Activated T-cell treated with anti-CD3 and anti-CD28 coated beads, Interleukin-2, amount 50 U/mL, for 1 hour (primary cell): ENCODE measurements around the gene SYNE2.
"Not testable (repeated sequence)": the region's sequence is repeated elsewhere in the genome, so short reads cannot be mapped to it uniquely, and the experiment has no call there.

Experiments
- DNase-seq: peaks from one replicate; pipeline ENCODE4 v3.0.0-alpha.2; 2020

Gene SYNE2

GRCh38 chr14:64082837-64083236, 230.0 kb downstream of the SYNE2 start:
- DNase-seq = no peak

DNA sequence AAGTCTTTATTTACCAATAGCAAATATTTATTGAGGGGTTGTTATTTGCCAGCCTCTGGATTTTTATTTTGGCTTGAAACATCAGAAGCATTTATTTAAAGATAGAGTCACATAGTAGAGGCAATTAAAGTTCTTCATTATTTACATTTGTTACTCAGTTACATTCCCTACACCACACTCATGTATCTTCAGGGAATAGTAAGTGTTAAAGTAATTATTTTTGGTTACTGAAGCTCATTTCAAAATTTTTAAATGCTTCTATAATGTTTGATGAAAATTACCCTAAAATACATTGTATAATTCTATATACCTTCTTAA, 235.8 kb downstream of the SYNE2 start:
- no peak for DNase-seq

DNA sequence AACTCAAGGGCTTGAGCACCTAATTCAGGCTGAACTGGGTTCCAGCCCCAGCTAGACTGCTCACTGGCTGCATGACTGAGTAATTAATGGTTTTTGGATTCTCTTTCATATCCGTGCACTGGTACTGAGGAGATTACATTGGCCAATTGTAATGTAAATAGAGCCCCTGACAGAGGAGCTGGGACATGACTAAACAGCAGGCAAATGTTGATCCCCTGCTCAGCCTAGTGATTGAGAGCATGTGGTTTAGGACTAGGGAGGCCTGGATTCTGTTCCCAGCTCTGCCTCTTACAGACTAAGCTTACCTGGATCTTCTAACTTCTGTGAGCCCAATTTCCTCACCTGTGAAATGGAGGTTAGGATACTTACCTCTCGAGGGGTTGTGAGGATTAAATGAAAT, 237.1 kb downstream of the SYNE2 start:
- no peak for DNase-seq

DNA sequence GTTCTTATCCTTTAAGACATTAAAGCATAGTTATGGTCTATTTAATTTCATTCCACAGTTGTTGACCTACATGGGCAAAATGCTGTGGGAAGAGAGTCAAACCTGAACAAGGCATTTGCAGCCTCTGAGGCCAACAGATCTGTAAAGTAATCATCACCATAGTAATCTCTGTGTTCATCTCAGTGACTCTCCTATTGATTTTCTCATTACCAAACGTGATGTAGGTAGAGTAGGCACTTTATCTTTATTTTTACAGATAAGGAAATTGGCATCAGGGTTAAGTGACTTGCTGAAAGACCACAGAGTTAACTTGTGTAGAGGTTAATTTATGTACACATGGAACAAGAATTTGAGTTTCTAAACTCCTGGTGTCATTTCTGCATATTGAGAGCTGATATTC, 238.4 kb downstream of the SYNE2 start:
- DNase-seq = no peak

GRCh38 chr14:64092338-64092737, 239.5 kb downstream of the SYNE2 start:
- no peak for DNase-seq

DNA sequence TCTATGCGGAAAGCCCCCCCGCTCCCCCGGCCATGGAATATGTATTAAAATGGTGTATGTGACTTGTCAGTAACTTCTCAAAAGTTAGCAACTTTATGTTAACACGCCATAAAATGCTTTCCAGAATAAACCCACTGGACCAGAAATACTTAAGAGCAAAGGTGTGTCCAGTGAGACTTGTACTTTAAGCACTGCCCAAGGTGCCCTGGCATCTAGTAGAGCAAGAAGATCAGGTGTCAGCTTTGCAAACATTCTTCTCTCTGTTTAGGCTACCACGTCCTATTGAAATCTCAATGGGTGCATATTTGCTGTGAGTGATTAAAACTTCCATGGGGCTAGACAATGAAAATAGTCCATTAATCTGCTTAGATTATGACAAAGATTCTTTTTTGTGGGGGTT, 240.1 kb downstream of the SYNE2 start:
- no peak for DNase-seq

GRCh38 chr14:64095620-64096019, 242.8 kb downstream of the SYNE2 start:
- DNase-seq = no peak

DNA sequence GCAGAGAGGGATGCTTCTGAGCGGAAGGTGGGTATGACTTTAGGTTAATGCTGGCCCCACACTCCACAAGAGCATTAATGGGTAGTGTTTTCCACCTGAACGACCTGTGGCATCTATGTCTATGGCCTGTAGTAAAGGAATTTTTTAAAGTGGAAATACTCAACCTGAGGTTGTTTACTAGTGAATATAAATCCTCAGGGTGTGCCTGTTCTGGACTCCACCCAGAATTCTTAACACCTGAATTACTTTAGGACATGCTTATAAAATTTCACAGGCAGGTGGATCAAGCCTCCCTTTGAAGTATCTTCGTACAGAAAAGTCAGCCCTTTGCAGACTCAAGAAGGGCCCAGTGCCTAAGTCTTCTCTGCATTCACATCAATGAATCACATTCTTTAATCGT, 245.3 kb downstream of the SYNE2 start:
- DNase-seq = no peak

GRCh38 chr14:64107438-64107837, 254.6 kb downstream of the SYNE2 start:
- DNase-seq = no peak

DNA sequence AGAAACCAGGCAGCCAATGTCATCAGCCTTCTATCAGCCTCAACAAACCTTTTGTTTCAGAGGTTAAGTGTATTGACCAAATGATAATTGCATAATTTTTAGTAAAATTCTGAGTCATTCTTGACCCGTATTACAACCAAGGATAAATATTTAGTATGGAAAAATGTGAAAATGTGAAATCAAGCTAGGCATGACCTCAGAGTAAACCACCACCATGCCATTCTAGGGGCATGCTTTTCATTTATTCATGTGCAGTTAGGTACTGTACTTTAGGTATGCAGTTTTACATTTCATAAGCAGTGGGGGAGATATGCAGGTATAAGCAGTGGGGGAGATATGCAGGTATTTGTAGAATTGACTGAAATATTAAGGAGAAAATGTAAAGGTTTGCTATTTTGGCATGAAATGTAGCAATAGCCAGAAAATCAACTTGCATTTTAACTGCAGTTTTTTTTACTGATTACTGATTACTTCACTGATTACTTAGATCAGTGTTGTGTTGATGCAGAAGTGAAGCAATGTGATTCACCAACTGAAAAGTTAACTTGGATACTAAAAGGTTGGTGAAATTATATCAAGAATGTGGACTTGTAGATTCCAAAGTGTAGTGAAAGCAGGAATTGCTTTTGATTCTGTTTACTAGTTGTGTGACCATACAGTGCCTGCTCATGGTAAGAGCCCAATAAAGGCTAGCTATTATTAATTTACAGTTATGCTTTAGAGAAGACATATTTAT, 257.2 kb downstream of the SYNE2 start:
- no peak for DNase-seq

DNA sequence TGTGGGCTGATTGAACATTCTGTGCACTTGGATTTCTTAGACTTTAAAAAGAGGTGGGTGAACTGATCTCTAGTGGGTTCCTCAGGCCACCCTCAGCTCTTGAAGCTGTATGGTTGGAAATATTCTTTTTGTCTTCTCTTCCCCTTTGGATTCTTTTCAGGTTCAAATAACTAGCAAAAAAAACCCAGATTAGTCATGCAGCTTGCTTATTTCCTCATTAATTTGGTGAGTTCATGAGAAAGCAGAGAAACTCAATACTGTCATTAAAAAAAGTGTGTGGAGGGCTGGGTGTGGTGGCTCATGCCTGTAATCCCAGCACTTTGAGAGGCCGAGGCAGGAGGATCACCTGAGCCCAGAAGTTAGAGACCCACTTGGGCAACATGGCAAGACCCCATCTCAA, 258.0 kb downstream of the SYNE2 start:
- no peak for DNase-seq

GRCh38 chr14:64112867-64113678, 260.3 kb downstream of the SYNE2 start:
- no peak for DNase-seq

DNA sequence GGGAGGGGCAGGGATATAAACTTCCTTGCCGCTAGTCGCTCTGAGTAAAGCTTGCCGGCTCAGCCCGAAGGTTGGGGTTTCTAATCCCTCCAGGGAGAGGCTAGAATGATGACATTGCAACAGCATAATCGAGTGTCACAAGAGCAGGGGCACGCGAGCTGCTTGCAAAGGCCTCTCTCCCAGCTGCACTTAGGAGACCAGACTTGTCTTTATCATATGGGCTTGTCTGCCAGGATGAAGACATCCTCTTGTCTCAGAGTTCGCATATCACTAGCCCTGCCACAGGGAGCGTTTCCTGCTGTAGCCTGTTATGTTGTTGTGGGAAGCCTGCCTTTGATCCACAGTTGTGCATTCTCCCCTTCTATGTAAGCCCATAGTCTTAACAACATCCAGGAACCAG, 261.4 kb downstream of the SYNE2 start:
- DNase-seq = no peak

DNA sequence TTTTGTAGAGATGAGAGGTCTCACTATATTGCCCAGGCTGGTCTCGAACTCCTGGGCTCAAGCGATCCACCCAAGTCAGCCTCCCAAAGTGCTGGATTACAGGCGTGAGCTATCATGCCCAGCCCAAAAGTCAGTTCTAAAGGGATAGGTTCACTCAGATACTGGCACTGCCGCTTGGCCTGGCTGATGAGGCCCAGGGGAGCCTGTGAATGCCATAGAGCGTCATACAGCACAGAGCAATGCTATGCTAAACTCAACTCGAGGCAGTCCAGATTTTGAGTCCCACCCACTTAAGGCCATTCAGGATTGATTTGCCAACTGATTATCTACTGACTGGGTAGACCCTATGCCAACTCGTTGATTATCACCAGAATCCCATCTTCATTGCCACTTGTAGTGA, 262.0 kb downstream of the SYNE2 start:
- DNase-seq = no peak

DNA sequence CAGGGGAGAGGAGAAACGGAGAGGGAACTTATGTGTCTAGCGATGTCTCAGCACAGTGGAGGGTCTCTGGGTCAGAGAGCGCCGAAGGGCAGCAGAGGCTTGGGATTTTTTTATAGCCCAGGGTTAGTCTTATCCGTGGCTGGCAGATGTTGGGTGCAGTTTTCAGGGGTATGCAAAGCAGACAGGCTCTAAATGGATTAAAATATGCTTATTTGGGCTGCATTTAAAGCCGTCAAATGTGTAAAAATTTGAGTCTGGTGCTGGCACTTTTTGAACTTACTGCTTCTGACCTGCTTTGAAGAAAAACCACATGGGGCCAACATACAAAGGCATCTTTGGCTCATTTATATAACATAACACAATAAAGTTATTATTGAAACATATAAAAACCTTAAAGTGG, 262.6 kb downstream of the SYNE2 start:
- DNase-seq = no peak

GRCh38 chr14:64117671-64118402, 265.0 kb downstream of the SYNE2 start:
- no peak for DNase-seq

DNA sequence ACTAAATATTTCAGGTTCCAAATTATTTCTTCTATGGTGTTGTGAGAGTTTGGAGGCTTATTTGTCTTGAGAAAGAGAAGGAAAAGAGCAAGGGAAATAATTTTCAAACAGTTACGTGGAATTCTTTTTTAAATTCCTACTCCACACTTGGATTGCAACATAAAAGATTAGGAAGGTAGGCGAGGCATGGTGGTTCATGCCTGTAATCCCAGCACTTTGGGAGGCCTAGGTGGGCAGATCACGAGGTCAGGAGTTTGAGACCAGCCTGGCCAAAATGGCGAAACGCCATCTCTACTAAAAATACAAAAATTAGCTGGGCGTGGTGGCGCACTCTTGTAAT, 265.6 kb downstream of the SYNE2 start:
- not testable (repeated sequence) for DNase-seq

DNA sequence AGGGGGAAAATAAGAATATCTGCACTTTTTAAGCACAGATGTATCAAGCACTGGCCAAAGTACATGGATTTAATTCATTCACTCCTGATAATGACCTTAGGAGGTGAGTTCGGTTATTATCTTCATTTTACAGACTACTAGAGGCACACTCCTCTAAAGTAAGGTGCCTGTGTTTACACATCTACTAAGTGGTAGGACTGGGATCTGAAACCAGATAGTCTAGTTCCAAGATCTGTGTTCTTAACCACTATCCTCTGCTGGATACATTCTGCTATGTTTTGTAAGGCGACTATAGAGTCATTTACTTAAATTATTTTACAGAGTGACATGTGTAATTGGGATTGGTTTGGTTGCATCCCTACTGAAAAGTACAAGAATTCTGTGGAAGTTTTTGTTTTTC, 266.1 kb downstream of the SYNE2 start:
- no peak for DNase-seq

DNA sequence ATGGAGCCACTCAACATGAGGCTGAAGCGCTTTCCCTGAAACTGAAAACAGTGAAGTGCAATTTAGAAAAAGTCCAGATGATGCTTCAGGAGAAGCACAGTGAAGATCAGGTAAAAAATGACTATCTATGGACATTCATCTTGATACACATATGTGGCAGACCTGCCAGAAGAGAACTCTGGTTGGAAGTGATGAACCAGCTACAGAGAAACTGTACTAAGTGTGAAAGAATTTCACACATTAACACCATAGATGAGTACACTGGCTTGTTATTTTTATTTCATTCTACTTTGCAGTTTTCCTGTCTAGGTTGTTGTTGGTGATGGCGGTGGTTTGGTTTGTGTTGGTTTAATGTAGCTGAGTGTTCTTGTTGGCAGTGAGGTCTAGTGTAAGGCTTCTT, 266.7 kb downstream of the SYNE2 start:
- DNase-seq = no peak

DNA sequence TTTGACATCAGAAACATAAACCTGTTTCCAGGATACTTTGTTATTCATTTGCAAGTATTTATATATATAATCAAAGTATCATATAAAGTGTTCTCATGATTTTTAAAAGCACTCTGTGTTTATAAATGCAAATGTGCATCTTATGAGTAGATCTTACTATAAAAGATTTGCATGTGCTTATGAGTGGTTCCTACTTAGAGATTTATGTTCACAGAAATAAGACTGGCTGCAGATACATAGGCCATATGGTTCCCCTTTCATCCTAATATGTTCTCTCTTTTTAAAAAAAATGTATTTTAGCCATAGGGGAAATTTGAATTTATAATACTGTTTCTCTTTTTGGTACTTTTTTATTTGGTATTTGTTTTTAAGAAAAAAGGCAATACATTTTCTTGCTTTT, 267.2 kb downstream of the SYNE2 start:
- DNase-seq = no peak

- DNase-seq = no peak
Observed at GRCh38 chr14:64123241-64123822, 270.5 kb downstream of the SYNE2 start.

- DNase-seq = no peak
Observed at GRCh38 chr14:64125270-64125669, 272.5 kb downstream of the SYNE2 start.

- no peak for DNase-seq
Observed at GRCh38 chr14:64126548-64126947, 273.7 kb downstream of the SYNE2 start.
